ENCODE measurements around the gene MAP3K8. TPM values are rescaled to one million over a fixed set of nuclear protein-coding genes. Genes with fewer than 3 reads are reported as not detected.

The MAP3K8 gene
- total RNA-seq, 2 donors from 2014 or later: 6.8 to 12.6 TPM

DNA sequence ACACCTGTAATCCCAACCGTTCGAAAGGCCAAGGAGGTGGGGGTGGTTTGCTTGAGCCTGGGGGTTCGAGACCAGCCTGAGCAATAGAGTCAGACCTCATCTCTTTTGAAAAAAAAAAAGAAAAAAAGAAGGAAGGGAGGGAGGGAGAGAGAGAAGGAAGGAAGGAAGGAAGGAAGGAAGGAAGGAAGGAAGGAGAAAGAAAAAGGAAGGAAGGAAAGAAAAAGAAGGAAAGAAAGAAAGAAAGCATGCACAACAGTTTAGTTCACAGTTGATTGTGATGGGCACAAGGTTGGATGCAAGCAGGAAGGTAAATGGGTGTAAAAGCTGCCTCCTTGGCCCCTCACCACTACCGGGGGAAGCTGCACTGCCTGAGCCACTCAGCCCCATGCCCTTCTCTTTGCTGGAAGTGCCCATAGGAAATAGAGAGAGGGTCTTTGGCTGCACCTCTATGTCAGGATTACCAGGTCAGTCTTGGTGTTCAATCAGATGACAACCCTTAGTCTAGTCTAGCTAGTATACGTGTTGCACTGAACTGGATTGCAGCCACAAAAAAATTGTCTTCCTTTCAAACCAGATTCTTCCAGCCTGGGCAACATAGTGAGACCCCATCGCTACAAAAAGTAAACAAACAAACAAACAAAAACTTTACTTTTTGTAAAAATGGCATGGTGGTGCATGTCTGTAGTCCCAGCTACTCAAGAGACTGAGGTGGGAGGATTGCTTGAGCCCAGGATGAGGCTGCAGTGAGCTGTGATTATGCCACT lies 20.0 kb downstream of the MAP3K8 start:
- no peaks in the 10 kb centered on the region for H3K27me3 ChIP-seq
- TF ChIP-seq, protein P1, sequence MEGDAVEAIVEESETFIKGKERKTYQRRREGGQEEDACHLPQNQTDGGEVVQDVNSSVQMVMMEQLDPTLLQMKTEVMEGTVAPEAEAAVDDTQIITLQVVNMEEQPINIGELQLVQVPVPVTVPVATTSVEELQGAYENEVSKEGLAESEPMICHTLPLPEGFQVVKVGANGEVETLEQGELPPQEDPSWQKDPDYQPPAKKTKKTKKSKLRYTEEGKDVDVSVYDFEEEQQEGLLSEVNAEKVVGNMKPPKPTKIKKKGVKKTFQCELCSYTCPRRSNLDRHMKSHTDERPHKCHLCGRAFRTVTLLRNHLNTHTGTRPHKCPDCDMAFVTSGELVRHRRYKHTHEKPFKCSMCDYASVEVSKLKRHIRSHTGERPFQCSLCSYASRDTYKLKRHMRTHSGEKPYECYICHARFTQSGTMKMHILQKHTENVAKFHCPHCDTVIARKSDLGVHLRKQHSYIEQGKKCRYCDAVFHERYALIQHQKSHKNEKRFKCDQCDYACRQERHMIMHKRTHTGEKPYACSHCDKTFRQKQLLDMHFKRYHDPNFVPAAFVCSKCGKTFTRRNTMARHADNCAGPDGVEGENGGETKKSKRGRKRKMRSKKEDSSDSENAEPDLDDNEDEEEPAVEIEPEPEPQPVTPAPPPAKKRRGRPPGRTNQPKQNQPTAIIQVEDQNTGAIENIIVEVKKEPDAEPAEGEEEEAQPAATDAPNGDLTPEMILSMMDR (IDR thresholded peaks at IDR 0.05): no peak
- H3K27ac ChIP-seq: peak overlapping the region; percentile 38
- intact Hi-C loops (cut with DNase I): no loop called here
- H3K4me3 ChIP-seq: no peak overlapping the region
- no peak overlapping the region for H3K9ac ChIP-seq (ENCODE audit: low read depth in 2 of 2, low read length in 2 of 2)
- H3K9me3 ChIP-seq: no peaks in the 10 kb centered on the region
- peak; percentile 11 for DNase-seq
- H3K4me1 ChIP-seq: no peaks in the 10 kb centered on the region
- H3K36me3 ChIP-seq: no peaks in the 10 kb centered on the region

DNA sequence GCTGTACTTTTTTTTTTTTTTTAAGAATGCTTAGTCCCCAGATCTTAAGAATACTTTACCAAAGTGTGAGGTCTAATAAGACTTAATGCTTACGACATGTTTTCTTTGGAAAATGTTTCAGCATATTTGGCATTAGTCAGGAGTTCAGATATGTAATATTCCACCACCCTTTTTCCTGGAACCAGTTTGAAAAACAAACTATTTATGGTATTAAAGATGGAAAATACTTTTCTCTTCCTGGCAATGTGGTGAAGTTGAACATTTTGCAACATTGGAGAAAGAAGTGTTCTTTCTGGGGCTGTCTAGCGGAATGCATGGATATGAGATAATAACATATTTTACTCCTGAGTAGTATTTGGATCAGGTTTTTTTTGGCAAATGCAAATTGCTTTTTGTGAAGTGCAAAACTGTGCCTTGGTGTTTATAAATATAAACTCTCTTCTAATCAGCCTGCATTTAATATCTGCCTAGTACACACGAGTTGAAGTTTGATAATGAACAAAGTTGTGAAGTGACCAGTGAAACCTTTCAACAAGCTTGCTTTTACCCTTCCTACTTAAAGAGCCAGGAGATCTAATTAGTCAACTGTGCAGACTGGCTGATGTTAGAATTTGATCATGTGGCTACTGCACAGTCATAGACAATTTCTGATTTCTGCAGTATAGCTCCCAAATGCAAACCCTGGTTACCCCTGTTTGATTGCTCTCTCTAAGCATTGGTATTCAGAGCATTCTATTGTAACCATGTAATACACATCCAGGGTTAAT lies 20.9 kb downstream of the MAP3K8 start:
- no peaks in the 10 kb centered on the region for H3K9me3 ChIP-seq
- no peaks in the 10 kb centered on the region for H3K27me3 ChIP-seq
- H3K9ac ChIP-seq (ENCODE audit: low read depth in 2 of 2, low read length in 2 of 2): no peak overlapping the region
- H3K27ac ChIP-seq: peak overlapping the region; percentile 38
- TF ChIP-seq, protein P1 (IDR thresholded peaks at IDR 0.05): no peak
- H3K4me3 ChIP-seq: no peak overlapping the region
- peak; percentile 5 for DNase-seq
- intact Hi-C loops (cut with DNase I): no loop called here
- H3K36me3 ChIP-seq: no peaks in the 10 kb centered on the region
- no peaks in the 10 kb centered on the region for H3K4me1 ChIP-seq

DNA sequence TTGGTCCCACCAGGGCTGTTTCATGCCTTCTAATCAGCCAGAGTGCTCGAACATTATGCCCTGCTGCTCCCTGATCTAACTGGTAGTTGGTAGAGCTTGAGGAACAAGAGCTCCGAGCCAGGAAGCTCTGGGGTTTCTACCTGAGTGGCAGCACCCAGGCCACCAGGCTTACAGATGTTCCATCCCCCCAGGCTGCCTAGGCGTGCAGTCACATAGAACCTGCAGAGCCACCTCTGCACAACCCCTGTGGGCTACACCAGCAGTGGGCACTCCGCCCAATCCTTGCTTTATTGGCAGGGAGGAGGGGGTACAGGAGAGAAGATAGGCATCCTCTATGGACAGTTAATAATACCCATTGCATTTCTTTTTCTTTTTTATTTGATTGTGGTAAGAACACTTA lies 21.8 kb downstream of the MAP3K8 start:
- intact Hi-C loops (cut with DNase I): no loop called here
- peak; percentile 22 for DNase-seq
- TF ChIP-seq, protein P1 (IDR thresholded peaks at IDR 0.05): no peak
- peaks cover 5% of the 10 kb centered on the region for H3K36me3 ChIP-seq
- no peaks in the 10 kb centered on the region for H3K4me1 ChIP-seq
- no peaks in the 10 kb centered on the region for H3K27me3 ChIP-seq
- H3K9me3 ChIP-seq: no peaks in the 10 kb centered on the region
- H3K9ac ChIP-seq (ENCODE audit: low read depth in 2 of 2, low read length in 2 of 2): no peak overlapping the region
- H3K27ac ChIP-seq: peak overlapping the region; percentile 34
- no peak overlapping the region for H3K4me3 ChIP-seq

- intact Hi-C loops (cut with DNase I): no loop called here
- DNase-seq: peak; percentile 44
- H3K9ac ChIP-seq (ENCODE audit: low read depth in 2 of 2, low read length in 2 of 2): no peak overlapping the region
- H3K4me3 ChIP-seq: no peak overlapping the region
- peak overlapping the region; percentile 19 for H3K27ac ChIP-seq
- no peaks in the 10 kb centered on the region for H3K4me1 ChIP-seq
- H3K27me3 ChIP-seq: no peaks in the 10 kb centered on the region
- TF ChIP-seq, protein P1 (IDR thresholded peaks at IDR 0.05): no peak
- no peaks in the 10 kb centered on the region for H3K9me3 ChIP-seq
- H3K36me3 ChIP-seq: peaks cover 10% of the 10 kb centered on the region
These were observed 22.3 kb downstream of the MAP3K8 start for GRCh38 chr10:30456266-30456665.

DNA sequence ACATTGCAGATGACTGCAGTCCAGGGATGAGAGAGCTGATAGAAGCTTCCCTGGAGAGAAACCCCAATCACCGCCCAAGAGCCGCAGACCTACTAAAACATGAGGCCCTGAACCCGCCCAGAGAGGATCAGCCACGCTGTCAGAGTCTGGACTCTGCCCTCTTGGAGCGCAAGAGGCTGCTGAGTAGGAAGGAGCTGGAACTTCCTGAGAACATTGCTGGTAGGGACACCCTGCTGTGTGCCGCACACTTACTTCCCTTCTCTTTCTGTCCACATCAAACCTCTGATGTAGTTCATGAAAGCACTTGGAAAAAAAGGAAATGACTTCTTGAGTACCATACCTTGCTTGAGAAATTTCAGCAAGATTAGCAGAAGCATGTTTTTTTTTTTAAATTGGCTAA lies 25.3 kb downstream of the MAP3K8 start:
- H3K27ac ChIP-seq: no peak overlapping the region
- H3K4me1 ChIP-seq: no peaks in the 10 kb centered on the region

More for the DNA sequence above, 25.3 kb downstream of the MAP3K8 start:
- Histone ChIP-seq H3K9me3 (no peaks in the 10 kb centered on the region), H3K4me3 (no peak overlapping the region), H3K9ac (ENCODE audit: low read depth in 2 of 2, low read length in 2 of 2) (no peak overlapping the region), H3K27me3 (no peaks in the 10 kb centered on the region), H3K36me3 (peaks cover 10% of the 10 kb centered on the region)
- intact Hi-C loops (cut with DNase I): no loop called here
- peak; percentile 66 for DNase-seq
- TF ChIP-seq, protein P1 (IDR thresholded peaks at IDR 0.05): no peak
